Activated naive CD4-positive, alpha-beta T cell treated with anti-CD3 and anti-CD28 coated beads, Interleukin-2, amount 50 U/mL, for 72 hours (primary cell): ENCODE measurements around the gene ZRANB3. TPM values are rescaled to one million over a fixed set of nuclear protein-coding genes. Genes with fewer than 3 reads are reported as not detected.

Experiments used
- ATAC-seq, 2 donors: fragments of 150-1000 bp; cut with Tn5 transposase; 2 replicates each; pipeline ENCODE4 v1.10.0; 2021; ENCODE audit warnings: mild to moderate bottlenecking in 2 of 2, moderate library complexity in 2 of 2
- DNase-seq, 2 donors: peaks; one replicate each; pipeline ENCODE4 v3.0.0; 2021 to 2022; ENCODE audit warnings: low spot score in 2 of 2
- H3K27ac Mint-ChIP-seq, 2 donors: one replicate each; pipeline ENCODE4 v1.8.0; 2022; ENCODE audit warnings: mild to moderate bottlenecking in 2 of 2, mixed read lengths in 2 of 2
- H3K36me3 Mint-ChIP-seq, 2 donors: one replicate each; pipeline ENCODE4 v1.8.0; 2022; ENCODE audit warnings: mixed read lengths in 2 of 2
- H3K9me3 Mint-ChIP-seq, 2 donors: one replicate each; pipeline ENCODE4 v1.8.0; 2022; ENCODE audit warnings: mixed read lengths in 2 of 2
- total RNA-seq, 2 donors: library from RNA; stranded (reverse); gene quantifications; one replicate each; pipeline ENCODE4 v1.2.3, GENCODE V29; 2022

ZRANB3 gene
- total RNA-seq, 2 donors from 2014 or later, result 13.3 to 37.9 TPM

DNA sequence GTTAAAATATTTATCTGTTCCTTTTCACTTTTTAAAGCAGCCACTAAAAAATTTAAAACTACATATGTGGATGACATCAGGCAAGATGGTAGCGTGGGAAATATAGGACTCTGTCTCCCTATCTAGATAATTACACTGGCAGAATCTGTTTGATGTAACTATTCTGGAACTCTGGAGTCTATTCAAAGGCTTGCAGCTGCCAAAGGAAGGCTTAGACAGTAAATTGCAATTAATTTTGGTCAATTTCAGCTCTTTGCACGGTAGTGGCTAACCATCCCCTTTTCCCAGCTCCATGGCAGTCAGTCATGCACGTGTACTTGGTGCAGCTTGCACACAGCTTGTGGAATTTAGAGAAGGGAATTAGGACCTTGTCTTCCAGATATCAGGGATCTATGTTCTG lies 343.7 kb downstream of the ZRANB3 start:
- Mint-ChIP-seq H3K27ac (no peak overlapping the region), H3K36me3 (peaks cover 6 to 7% of the 10 kb centered on the region in 2 donors), H3K9me3 (peaks cover 6 to 11% of the 10 kb centered on the region in 2 donors)
- DNase-seq (no peak), ATAC-seq (no peak)

DNA sequence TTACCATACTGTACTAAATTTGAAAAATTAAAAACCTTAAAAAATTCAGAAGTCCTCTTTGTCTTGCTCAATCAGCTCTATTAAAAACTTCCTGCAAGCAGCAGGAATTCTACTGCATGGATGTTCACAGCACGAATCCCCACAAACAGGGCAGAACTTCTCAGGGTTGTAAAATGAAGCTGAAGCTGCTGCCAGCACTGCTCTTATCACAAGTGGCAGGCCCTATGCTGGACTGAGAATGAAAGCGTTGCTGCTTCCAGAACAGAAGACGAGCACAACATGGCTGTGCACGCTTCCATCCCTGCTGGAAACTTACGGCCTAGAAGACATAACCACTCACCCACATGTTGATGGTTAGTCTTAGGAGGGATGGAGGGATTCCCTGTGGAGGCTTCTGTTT lies 345.0 kb downstream of the ZRANB3 start:
- Mint-ChIP-seq H3K36me3 (peaks cover 6 to 7% of the 10 kb centered on the region in 2 donors), H3K27ac (no peak overlapping the region), H3K9me3 (peaks cover 6 to 11% of the 10 kb centered on the region in 2 donors)
- ATAC-seq (no peak), DNase-seq (no peak)

DNA sequence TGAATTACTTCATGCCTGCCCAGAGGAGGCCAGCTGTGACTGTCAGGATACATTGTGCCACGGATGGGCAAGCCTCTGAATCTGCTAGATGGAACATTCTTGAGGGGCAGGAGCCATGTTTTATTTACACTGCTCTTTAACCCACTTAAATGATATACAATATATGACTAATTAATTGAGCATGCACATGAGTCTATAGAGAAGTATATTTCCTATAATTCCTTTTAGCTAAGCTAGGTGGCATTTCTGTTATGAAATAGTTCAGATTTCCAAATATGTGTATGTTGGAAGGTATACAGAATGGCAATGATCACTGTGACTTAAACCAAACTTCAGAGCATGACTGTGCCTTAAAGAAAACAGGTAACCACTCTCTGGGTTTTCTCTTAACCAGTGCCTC lies 347.2 kb downstream of the ZRANB3 start:
- Mint-ChIP-seq H3K36me3 (no peaks in the 10 kb centered on the region), H3K27ac (no peak overlapping the region), H3K9me3 (no peaks in the 10 kb centered on the region)
- DNase-seq, result no peak
- ATAC-seq, result no peak

DNA sequence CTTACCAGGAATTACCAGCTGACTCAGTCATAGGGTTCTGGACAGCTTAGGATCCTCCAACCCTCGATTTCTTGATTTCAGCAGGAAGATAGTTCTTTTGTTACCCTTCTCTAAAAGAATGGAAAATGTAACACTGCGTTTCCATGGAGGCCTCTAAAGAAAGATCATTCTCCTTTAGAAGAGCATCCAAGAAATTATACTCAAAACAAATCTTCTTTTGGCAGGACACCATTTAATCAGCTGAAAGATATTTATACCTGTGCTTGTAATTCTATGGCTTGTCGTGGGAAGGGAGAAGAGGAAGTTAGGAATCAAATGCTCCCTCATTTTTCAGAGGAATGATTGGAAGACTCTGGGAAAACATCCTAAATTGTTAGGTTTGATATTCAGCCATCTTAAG lies 348.4 kb downstream of the ZRANB3 start:
- H3K36me3 Mint-ChIP-seq, result no peaks in the 10 kb centered on the region
- ATAC-seq, result no peak
- peak overlapping the region in 1 of 2 donors; percentile 39 for H3K27ac Mint-ChIP-seq
- H3K9me3 Mint-ChIP-seq, result no peaks in the 10 kb centered on the region
- no peak for DNase-seq

DNA sequence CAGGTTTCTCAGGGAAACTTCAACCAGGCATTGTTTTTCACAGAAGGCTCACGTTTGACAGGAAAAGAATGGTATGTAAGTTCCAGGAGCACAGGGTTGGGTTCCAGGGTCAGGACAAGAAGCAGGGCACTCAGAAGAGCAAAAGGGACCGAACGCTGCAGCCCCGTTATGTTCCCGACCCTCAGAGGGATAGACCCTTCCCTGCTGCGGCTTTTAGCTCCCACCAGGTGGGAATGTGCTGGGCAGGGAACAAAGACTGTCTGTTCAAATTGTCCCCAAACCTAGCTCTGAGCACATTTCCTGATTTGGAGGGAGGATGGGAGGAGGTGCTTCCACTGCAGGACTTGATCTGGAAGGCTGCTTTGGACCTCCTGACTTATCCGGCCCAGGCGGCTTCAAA lies 348.8 kb downstream of the ZRANB3 start:
- no peaks in the 10 kb centered on the region for H3K9me3 Mint-ChIP-seq
- H3K27ac Mint-ChIP-seq, result peak overlapping the region; percentile 26 to 39
- no peak for ATAC-seq
- H3K36me3 Mint-ChIP-seq, result peaks cover under 1% of the 10 kb centered on the region in 2 donors
- DNase-seq, result no peak

- no peak overlapping the region for H3K27ac Mint-ChIP-seq
Measured at GRCh38 chr2:135179689-135180088, 351.3 kb downstream of the ZRANB3 start.

DNA sequence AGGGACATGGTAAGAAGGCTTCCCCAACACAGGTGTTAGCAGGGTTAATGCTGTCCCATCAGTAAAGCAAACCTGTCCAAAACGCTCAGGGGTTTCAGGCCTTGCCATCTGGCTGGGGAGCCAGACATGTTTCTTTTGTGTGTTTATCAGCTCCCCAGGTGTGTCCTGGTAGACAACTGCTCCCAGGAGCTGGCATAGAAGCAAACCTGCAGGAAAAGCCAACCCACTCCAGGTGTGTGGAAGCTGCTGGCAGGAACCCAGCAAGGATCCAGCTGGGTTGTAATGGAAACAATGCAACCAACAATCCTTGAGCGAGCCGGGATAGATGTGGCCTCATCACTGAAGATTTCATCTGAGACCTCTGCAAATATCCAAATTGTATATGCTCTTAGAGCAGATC lies 355.8 kb downstream of the ZRANB3 start:
- ATAC-seq (no peak), DNase-seq (no peak)
- Mint-ChIP-seq H3K27ac (peak overlapping the region in 1 of 2 donors; percentile 45), H3K9me3 (peaks cover 0 to 4% of the 10 kb centered on the region in 2 donors), H3K36me3 (peaks cover 19 to 61% of the 10 kb centered on the region in 2 donors)

More at GRCh38 chr2:135179689-135180088, 351.3 kb downstream of the ZRANB3 start:
- no peak for ATAC-seq
- Mint-ChIP-seq H3K36me3 (peaks cover 8 to 23% of the 10 kb centered on the region in 2 donors), H3K9me3 (no peaks in the 10 kb centered on the region)
- no peak for DNase-seq

- Mint-ChIP-seq H3K36me3 (peaks cover 19 to 64% of the 10 kb centered on the region in 2 donors), H3K9me3 (peaks cover 0 to 4% of the 10 kb centered on the region in 2 donors), H3K27ac (peak overlapping the region in 1 of 2 donors; percentile 45)
- ATAC-seq, result no peak
- no peak for DNase-seq
Measured at GRCh38 chr2:135174810-135175093, 356.3 kb downstream of the ZRANB3 start.

DNA sequence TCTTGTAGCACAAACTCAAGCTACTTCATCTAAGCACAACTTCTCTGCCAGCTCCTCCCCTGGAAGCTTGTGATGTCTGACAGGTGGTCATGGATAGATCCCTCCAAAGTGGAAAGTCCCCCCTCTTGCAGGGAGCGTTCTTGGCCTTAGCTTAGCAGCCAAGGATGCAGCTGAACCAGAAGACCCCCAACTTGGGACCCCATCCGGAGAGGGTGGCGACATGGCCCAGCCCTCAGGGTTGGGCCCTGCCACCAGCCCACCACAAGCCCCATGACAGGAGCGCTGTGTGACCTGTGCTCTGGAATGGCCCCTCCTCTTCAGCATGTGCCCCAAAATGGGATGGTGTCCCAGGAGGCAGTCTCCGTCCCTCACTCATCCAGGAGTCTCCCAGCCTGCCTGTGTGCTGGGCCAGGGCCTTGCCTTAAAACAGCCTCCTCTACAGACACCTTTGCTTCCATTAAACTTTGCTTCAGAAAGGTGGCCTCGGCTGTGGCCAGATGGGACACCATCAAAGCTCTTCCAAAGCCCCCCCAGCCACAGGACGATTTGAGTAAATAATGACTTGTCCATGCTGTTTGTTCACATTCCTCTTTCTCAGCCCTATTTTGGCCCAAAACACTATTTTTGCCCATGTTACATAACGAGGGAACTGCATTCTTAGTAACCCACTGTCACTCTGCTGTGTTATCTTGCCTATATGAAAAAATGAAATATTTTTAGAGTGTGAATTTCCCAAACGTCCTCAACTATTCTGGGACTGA lies 356.8 kb downstream of the ZRANB3 start:
- DNase-seq (no peak), ATAC-seq (no peak)
- Mint-ChIP-seq H3K9me3 (peaks cover 0 to 4% of the 10 kb centered on the region in 2 donors), H3K27ac (peak overlapping the region in 1 of 2 donors; percentile 45), H3K36me3 (peaks cover 19 to 64% of the 10 kb centered on the region in 2 donors)

DNA sequence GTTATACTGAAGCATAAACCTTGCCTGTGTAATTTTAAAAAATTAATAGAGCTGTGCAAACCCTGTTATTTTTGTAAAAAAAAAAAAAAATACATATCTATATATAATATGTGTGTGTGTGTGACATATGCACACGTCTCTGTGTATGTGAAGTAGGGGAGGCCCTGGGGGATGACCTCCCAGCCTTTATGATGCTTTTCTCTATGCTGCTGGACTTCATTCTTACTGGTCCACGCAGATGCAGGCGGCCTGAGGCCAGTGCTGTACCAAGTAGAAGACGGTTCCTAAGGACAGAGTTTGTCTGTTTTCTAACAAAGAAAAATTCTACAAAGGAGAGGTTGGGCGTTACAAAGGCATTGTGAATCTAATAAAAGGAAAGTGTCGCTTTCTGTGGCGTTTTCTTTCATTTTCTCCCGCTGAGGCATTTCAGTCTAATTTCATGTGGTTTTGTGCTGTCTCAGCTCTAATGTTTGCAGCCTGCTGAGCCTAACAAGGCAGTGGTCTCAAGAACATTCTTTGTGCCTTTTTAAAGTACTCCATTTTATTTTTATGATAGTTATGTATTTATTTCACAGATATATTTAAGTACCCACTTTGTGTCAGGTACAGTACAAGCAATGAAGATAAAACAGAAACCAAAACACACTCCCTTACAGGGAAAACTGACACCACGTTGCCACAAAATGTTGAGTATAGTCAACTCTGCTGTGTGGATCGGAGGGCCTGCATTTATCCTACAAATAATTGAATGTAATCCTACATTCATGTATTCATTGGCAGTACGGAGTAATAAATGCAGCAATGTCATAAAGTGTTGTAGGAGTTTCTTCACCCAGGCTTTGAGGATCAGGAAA lies 360.9 kb downstream of the ZRANB3 start:
- DNase-seq (no peak), ATAC-seq (peak; percentile 29 to 44)
- H3K27ac Mint-ChIP-seq, result peak overlapping the region in 1 of 2 donors; percentile 86
- peaks cover 24 to 46% of the 10 kb centered on the region in 2 donors for H3K36me3 Mint-ChIP-seq
- peaks cover 0 to 4% of the 10 kb centered on the region in 2 donors for H3K9me3 Mint-ChIP-seq

DNA sequence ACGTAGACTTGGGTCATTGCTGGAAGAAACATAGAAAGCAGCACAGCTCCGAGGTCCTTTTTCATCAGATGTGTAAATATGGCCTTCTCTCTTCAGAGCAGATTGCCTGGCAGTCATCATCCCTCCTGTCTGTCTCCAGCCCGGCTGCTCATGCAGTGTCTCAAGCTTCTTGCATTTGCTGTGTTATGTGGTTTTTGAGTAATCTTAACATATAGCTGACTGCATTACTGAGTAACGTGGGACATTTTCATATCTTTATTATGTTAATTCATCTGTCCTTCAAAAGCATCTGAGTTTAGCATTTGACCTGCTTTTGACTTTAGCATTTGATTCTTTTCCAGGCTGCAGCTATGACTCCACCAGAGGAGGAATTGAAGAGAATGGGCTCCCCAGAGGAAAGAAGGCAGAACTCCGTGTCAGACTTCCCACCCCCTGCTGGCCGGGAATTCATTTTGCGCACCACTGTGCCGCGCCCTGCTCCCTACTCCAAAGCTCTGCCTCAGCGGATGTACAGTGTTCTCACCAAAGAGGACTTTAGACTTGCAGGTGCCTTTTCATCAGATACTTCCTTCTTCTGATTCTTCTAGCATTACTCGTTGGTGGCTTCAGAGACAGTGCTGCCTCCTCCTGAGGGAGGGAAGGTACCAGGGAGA lies 362.7 kb downstream of the ZRANB3 start:
- DNase-seq (no peak), ATAC-seq (no peak)
- Mint-ChIP-seq H3K36me3 (peaks cover 20 to 34% of the 10 kb centered on the region in 2 donors), H3K27ac (peak overlapping the region in 1 of 2 donors; percentile 48), H3K9me3 (peaks cover 0 to 4% of the 10 kb centered on the region in 2 donors)

- no peak for ATAC-seq
- DNase-seq, result no peak
- Mint-ChIP-seq H3K36me3 (peaks cover 12 to 24% of the 10 kb centered on the region in 2 donors), H3K9me3 (no peaks in the 10 kb centered on the region), H3K27ac (no peak overlapping the region)
Measured at GRCh38 chr2:135167273-135167672, 363.7 kb downstream of the ZRANB3 start.

- DNase-seq (no peak), ATAC-seq (no peak)
- H3K9me3 Mint-ChIP-seq, result no peaks in the 10 kb centered on the region
- peak overlapping the region in 1 of 2 donors; percentile 63 for H3K27ac Mint-ChIP-seq
- peaks cover 6 to 11% of the 10 kb centered on the region in 2 donors for H3K36me3 Mint-ChIP-seq
Measured at GRCh38 chr2:135164431-135164830, 366.6 kb downstream of the ZRANB3 start.

DNA sequence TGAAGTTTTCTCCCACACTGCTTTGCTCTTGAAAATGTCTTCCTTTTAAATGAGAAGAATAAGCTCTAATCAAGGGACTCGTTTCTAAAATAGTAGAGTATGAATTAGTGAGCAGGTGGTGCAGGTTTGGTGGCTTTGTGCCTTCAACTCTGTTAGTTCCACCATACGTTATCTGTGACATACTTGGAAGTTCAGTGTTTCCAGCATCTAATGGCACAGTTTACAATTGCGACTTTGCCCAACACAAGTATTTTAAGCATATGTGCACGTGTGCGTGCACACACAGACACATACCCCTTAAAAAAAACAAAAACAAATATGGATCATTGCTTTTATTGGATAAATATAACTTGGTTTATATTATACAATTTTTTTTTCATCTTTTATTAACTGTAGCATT lies 367.1 kb downstream of the ZRANB3 start:
- ATAC-seq (no peak), DNase-seq (no peak)
- Mint-ChIP-seq H3K27ac (peak overlapping the region in 1 of 2 donors; percentile 63), H3K9me3 (no peaks in the 10 kb centered on the region), H3K36me3 (peaks cover 8 to 11% of the 10 kb centered on the region in 2 donors)

GRCh38 chr2:135163306-135163705 lies 367.7 kb downstream of the ZRANB3 start:
- Mint-ChIP-seq H3K36me3 (peaks cover 4 to 17% of the 10 kb centered on the region in 2 donors), H3K27ac (peak overlapping the region; percentile 68 to 90), H3K9me3 (no peaks in the 10 kb centered on the region)
- DNase-seq (no peak), ATAC-seq (no peak)

DNA sequence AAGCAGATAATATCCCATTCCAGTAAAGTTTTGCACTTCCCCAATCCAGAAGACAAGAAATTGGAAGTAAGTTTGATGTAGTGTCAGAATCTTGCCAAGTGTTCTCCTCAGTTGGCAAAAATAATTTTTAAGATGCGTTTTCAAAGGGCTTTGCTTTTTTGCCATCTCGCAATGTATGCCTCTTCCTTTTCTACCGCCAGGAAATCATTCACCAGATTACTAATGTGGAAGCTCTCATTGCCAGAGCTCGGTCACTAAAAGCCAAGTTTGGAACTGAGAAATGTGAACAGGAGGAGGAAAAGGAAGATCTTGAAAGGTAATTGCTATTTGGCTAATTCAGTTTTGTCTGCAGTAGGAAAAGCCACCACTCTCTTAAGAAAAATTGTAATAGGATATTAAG lies 368.2 kb downstream of the ZRANB3 start:
- Mint-ChIP-seq H3K36me3 (peaks cover 8 to 22% of the 10 kb centered on the region in 2 donors), H3K9me3 (no peaks in the 10 kb centered on the region), H3K27ac (peak overlapping the region in 1 of 2 donors; percentile 68)
- ATAC-seq, result no peak
- no peak for DNase-seq

DNA sequence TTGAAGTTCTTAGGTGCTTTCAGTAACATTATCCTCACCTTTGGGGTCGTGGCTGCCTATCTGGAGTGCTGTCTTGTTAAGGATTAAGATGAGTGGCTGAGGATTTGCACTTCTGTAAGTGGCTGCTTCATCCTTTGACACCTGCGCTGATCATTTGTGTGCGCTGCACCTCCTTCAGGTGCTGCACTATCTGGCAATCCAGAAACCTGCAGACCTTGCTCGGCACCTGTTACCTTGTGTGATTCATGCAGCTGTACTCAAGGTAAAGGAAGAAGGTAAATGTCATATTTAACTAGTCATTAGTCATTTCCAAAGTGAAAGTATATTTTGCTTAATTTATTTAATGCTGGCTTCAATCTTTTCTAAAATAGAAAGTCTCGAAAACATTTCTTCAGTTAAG lies 368.6 kb downstream of the ZRANB3 start:
- ATAC-seq (peak in 1 of 2 donors; percentile 49), DNase-seq (no peak)
- Mint-ChIP-seq H3K36me3 (peaks cover 10 to 26% of the 10 kb centered on the region in 2 donors), H3K9me3 (no peaks in the 10 kb centered on the region), H3K27ac (peak overlapping the region in 1 of 2 donors; percentile 68)
